Hepatic stellate cell (primary cell): Measurements from ENCODE around the gene GRK6.

Source experiments
- DNase-seq: peaks from one replicate; pipeline ENCODE4 v3.0.0; 2011; ENCODE audit warnings: low spot score

Gene GRK6

DNA sequence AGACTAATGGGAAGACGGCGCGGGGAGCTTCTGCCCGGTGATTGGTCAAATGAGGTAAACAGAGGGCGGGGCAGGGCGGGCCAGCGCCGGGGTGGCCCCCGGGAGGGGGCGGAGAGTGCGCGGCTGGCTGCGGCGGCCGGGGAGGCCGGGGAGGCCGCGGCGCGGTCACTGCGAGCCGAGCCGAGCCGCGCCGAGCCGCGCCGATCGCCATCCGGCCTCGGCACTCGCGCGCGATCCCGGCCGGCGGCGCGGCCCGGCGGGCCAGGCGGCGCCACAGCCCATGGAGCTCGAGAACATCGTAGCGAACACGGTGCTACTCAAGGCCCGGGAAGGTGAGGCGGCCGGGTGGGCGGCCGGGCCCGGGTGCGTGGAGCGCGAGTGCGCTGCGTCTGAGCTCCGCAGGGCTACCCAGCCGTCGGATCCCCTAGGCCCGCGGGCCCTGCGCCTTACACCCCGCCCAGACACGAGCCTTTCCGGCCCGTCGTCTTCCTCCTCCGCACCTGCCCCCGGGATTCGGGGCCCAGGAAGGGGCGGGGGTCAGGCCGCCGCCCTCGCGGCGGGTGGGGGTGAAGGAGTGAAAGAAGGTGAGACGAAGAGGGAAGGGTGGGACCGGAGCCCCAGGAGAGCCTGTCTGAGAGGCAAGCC lies at the start of gene GRK6:
GRK6 (plus strand) TSS at position 111 of the 645 bp plus-strand sequence; CDS start at position 281, 170 bp downstream.
- DNase-seq: peak; percentile 100

DNA sequence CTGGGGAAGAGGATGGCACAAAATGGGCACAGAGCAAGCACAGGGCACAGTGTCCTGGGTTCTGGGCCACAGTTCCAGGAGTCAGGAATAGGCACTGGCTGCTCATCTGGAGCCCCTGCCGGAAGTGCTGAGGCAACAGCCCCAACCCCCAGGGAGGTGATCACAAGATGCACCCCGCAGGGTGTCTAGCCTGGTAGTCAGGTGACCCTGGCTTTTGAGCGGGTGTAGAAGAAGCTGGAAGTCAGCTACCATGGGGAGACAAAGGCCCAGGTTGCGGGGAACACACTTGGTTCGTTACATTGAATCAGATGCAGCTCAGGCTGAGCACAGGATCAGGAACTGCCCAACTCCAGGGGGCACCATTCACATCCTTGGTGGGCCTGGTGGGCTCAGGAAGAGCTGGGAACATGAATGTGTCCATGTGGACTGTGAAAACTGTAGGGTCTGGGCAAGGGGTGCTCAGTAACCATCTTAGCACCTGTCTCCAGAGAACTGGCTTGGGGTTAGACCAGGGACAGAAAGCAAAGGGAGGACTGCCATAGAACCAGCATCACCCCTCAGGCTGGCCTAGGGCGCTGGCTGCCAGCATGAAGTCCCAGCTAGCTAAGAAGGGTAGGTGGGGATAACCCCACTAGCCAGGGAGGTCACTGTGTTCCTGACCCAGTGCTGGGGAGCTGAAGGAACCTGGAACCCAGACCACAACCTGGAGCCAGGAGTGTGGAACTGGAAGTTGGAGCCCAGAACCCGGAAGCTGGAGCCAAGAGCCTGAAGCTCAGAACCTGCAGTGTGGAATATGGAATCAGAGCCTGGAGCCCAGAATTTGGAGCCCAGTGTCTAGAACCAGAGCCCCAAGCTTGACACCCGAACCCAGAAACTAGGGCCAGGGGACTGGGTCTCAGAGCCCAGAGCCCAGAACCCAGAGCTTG lies 48.4 kb upstream of the GRK6 start:
- DNase-seq: no peak

DNA sequence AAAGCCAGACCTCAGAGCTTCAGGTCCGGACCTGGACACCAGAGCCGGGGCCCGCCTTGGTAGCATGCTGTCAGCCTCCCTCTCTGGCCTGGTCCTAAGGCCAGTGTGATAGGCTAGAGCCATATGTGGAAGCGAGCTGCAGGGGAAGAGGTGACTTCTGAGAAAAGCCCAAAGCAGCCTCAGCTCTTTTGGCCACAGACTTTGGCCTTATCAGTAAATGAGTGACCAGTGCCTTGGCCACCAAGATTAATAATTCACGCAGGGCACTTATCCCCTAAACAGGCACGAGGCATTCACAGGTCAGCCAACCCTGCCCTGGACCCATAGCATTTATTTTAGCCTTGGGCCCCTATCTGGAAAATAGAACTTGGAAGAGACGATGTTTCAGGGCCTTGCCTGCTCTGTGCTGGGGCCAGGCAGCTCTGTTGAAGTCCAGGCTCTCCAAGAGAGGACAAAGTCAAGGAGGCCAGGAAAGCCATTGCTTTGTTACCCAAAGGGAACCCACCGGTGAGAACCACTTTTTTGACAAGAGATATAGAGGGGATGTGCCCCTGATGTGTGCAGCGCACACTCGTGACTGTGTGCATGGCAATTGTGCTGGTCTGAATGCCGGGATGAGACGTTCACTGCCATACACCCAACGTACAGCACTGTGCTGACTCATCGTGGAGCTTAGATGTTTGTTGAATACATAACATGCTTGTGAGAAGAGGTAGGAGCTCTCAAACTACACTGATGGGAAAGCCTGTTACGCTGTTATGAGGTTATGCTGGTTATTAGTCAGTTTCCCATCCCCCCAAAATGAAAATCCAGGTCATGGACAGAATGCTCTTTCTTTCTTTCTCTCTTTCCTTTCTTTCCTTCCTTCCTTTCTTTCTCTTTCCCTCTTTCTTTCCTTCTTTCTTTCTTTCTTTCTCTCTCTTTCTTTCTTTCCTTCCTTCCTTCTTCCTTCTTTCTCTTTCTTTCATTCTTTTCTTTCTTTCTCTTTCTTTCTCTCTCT lies 47.3 kb upstream of the GRK6 start:
- peak; percentile 83 for DNase-seq

DNA sequence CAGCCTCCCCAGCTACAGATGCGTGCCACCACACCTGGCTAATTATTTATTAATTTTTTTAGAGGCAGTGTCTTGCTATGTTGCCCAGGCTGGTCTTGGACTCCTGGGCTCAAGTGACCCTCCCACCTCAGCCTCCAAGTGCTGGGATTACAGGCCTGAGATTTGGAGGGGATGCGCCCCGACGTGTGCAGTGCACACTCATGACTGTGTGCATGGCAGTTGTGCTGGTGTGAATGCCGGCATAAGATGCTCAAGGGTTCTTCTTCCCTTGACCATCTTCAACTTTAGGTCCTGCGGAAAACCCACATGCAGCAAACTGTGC lies 45.7 kb upstream of the GRK6 start:
- no peak for DNase-seq

DNA sequence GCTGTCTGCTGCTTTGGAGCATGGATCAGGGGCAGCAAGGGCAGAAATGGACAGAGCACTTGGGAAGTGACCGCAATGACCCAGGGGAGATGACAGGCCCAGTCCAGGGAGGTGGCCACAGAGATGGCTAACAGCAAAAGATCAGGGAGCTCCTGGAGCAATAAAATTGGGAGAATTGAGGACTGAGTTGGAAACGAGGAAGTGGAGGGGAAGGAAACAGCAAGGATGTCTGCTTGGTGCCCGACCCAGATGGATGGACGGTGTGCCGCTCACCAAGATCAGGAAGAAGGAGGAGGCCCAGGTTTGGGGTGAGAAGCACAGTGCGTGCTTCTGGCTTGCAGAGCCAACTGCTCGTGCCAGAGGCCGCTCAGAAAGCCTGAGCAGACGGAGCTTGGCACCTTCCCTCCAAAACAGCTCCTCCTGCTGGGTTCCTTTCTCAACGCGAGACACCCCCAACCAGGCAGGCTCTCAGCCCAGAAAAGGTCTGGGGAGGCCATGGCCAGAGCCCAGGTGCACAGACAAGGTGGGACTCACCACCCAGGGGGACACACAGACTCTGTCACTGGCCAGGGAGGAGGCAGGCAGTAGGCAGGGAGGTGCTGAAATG lies 44.0 kb upstream of the GRK6 start:
- DNase-seq: peak; percentile 44

DNA sequence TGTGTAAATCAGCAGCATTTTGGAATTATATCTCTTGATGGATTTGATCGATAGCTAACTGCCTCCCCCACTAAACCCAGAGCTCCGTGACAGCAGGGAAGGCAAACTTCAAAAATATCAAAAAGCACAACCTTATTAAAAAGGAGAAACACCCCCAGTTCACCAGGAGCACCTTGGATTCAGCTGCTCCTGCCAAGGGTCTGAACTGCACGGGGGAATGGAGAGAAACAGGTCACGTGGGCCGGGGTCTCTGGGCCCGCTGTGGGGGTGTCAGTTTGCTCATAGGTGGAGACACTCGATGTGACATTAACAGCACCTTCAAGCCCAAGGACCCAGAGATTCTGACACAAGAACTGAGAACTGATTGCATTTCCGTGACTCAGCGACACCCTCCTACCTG lies 43.3 kb upstream of the GRK6 start:
- no peak for DNase-seq

DNA sequence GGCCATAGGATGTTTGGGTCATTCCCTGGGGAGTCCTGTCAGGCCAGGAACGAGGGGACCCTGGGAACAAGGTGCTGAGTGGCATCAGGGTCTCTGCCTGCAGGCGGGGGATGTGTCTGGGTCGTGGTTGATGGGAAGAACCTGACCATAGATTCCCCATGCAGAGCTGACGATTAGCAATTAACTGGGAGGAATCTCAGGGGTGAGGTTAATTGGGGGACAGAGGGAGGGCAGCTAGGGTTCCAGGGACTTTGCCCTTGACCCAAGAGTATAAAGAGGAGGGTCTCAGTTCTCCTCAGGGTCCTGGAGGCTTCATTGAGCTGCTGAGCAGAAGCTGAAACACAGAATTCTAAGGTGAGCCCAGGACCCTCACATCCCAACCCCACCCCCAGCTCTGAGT lies 42.3 kb upstream of the GRK6 start, which contains the start of gene SLC34A1:
SLC34A1 (plus strand) TSS at position 301 of the 400 bp plus-strand sequence. CDS start 1,308 bp downstream, outside the sequence.
- no peak for DNase-seq

DNA sequence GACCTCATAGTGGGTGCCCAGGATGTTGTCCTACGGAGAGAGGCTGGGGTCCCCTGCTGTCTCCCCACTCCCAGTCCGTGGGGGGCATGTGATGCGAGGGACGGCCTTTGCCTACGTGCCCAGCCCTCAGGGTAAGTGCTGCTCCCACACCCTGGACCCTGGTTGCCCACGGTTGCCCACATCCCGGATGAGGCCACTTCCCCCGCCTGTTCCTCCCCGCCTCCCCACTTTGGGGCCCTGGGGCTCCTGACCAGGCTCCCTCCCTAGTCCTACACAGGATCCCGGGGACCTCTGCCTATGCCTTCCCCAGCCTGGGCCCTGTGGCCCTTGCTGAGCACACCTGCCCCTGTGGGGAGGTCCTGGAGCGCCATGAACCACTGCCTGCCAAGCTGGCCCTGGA lies 40.8 kb upstream of the GRK6 start:
- no peak for DNase-seq

DNA sequence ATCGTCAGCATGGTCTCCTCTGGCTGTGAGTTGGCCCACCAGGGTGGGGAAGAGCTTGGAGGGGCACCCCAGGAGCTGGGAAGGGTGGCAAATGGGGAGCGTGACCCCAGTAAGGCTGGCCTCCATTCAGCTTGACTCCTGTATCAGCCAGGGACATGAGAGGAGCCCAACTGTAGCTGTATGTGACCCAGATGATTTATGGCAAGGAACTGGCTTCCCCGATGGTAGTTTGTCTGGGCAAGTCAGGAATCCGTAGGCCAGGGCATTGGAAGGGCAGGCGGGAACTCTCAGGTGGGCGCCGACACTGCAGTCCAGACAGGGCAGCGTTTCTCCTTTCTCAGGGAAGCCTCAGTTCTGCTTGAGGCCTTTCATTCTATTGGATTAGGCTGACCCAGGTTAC lies 39.9 kb upstream of the GRK6 start:
- no peak for DNase-seq

DNA sequence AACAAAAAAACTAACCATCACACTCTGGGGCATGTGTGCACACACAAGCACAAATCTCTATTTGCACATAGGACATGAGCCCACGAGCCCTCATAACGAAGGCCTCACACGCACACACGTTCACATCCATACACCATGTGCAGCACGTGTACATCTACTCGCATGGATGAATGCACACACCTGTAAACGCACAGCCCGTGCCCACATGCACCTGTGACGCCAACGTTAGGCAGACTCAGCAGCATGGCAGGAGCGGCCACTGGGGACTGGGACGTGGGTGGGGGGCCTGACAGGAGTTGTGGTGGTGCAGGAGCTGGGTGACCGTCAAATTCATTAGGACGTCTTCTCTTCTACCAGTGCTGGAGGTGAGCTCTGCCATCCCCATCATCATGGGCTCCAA lies 39.1 kb upstream of the GRK6 start:
- DNase-seq: no peak

DNA sequence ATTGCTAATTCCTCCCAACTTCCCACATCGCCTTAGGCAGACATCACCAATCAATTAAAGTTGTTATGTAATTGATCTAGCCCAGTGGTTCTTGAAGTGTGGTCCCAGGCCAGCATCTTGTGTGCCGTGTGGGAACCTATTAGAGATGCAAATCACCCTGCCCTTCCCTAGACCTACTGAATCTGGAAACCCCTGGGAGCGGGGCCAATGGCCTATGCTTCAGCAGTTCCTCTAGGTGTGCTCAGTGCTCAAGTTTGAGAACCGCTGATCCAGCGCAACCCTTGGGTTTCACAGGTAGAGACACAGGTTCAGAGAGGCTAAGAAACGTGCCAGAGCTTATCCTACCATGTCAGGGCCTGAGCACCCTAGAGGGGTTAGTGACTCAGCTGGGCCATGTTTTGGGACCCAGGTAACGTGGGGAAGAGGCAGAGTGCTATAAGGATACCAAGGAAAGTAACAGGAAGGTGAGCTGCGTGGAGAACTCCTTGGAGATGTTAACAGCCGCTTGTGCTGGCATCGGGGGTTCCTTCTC lies 37.9 kb upstream of the GRK6 start:
- DNase-seq: no peak

DNA sequence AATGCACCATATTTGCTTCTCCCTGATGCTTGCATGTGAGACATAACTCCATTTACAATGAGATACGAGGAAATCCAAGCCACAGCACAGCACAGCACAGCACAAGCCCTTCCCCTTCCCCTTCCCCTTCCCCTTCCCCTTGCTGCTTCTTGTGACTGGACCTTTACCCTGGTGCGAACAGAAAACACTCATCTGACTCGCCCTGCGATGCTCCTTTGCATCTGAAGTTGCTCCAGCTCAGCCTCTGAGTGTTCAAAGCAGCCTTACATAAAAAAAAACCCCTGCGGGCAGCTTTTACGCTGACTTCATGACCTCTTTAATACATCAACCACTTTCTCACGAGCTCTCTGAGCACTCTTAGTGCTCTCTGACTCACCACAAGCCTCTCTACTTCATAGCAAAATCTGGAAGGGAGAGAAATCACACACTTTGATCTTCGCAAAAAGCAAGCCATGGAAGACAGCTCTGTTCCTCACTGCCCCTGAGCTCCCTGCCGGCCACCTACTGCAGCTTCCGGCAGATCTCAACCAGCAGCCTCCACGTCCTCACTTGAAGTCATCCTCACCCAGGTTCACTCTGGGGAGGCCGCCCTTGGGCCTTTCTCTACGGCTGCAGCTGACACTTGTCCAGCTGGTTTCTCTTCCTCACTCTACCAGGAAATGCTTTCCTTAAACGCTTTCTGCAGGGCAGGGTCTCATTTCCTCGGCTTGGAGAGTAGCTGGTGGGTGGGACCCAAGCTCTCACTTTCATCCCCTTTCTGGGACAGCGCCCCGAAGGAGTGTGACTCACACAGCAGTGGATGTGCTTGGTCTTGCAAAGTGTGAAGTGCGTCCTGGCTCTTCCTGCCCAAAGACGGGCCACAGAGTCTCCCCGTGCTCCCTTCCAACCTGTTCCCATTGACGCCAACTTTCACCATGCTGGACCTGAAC lies 37.0 kb upstream of the GRK6 start:
- peak; percentile 83 for DNase-seq

DNA sequence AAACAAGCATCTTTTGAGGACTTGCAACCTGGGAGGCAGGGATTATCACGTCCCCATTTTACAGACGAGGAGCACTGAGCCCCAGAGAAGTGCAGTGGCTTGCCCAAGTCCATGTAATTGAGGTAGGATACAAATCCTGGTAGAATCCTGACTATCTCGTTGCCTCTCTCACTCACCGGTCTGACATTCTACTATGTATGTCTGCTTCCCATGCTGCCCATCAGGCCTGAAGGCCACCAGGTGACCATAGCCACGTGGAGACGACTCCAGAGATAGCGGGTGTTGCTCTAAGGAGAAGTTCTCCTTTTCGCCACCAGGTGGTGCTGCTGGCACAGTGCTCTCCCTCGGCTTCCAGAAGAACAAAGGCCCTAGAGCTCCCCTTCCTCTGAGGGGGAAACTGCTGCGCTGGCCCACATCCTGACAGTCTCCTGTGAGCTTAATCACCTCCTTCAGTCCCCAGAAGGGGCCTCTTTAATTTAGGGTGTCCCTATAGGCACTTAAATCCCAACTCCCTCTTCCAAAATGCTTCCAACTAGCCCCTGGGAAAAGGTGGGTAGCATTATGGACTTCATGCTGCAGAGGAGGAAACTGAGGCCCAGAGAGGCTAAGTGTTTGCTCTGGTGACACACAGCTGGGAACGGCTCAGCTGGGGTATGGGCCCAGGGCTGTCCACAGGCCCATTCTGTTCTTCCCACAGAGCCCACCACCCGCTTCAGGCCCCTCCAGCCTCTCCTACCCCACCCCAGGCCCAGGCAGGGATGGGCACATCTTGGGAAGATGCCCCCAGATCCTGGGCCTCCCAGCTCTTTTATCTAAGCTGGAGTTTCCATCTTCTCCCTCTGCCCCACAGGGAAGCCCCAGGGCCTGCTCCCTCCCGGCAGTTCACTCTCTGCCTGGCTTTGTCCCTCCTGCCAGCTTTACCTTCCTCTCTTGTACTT lies 35.8 kb upstream of the GRK6 start:
- DNase-seq: peak; percentile 92

DNA sequence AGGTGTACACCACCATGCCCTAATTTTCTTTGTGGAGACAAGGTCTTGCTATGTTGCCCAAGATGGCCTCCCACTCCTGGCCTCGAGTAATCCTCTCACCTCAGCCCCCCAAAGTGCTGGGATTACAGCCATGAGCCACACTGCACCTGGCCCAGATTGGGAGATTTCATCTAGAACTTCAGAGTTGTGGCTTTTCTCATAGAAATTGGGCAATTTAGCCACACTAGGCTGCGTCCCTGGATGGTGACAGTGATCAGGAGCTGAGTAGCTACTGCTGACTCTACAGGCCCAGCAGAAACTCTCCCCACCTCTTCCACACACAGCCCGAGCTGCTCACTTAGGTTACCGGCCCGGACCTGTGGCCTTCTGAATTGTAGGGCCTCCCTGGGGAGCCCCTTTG lies 33.7 kb upstream of the GRK6 start:
- no peak for DNase-seq

DNA sequence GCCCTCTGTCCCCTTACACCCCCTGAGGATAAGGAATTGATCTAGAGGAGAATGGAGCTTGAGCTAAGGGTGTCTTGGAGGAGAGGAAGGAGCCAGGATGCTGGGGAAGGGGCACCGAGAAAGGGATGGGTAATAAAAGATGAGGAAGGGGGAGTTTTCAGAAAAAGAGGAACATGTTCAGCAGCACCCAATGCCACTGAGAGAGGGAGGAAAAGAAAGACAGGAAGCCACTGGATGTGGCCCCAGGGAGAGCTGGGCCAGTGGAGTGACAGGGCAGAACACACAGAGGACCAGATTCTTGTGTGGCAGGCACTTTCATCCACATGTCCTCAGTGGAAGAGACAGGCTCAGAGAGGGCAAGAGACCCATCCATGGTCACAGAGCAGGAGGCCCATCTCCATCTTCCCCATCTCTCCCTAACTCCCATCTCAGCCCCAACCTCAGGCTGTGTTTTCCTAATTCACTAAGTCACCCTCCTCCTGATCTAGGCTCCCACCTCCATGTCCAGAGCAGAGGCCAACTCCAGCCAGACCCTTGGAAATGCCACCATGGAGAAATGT lies 33.2 kb upstream of the GRK6 start:
- no peak for DNase-seq

DNA sequence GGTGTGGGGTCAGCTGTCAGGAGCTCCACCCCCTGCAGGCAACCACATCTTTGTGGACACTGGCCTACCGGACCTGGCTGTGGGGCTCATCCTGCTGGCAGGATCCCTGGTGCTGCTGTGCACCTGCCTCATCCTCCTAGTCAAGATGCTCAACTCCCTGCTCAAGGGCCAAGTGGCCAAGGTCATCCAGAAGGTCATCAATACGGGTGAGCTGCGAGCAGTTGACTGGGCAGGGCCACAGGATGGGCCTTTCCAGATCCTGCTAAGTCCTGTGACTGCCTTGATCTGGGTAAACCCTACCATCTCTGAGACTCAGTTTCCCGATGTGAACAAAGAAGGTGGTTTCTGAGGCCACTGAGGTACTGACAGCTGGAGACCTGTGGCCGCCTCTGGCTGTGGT lies 32.5 kb upstream of the GRK6 start:
- DNase-seq: no peak

DNA sequence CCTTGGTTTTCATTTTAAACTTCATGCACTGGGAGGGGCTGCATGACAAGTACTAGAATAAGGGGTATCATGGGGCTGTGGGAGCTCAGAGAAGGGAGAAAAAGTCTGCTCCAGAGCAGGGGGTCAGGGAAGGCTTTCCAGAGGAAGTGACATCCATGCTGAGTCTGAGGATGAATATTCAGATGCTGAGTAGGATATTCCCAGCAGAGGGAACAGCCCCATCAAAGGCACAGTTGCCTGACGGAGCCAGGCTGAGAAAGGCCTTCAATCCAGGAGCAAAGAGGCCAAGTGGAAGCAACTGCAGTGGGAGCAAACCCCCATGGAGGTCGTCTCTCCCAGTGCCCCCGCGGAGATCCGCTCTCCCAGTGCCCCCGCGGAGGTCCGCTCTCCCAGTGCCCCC lies 30.4 kb upstream of the GRK6 start:
- DNase-seq: no peak

DNA sequence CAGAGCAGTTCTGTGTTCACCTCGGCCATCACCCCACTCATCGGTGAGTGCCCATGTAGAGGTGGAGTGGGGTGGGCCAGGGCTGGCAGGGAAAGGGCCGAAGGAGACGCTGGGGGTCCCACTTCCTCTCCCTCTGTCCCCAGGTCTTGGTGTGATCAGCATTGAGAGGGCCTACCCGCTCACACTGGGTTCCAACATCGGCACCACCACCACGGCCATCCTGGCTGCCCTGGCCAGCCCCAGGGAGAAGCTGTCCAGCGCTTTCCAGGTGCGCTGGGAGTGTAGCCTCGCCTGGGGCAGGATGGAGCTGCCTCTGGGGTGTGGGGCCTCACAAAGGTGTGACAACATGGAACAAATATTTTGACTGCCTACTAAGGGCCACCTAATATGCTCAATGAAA lies 29.7 kb upstream of the GRK6 start:
- DNase-seq: no peak

DNA sequence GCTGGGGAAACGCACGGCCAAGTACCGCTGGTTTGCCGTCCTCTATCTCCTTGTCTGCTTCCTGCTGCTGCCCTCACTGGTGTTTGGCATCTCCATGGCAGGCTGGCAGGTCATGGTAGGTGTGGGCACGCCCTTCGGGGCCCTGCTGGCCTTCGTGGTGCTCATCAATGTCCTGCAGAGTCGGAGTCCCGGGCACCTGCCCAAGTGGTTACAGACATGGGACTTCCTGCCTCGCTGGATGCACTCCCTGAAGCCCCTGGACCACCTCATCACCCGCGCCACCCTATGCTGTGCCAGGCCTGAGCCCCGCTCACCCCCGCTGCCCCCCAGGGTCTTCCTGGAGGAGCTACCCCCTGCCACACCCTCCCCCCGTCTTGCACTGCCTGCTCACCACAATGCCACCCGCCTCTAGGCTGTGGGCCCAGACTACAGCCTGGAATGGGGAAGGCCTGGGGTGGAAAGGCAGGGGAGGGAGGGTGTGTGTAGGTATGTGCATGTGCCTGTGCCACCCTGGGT lies 28.5 kb upstream of the GRK6 start:
- DNase-seq: no peak
